ENCODE data around the gene CENPX.

Gene CENPX

GRCh38 chr17:82055023-82055964 lies 32.6 kb upstream of the CENPX start:
- no peak for DNase-seq (ENCODE audit: low spot score)

GRCh38 chr17:82054351-82055022 lies 31.8 kb upstream of the CENPX start:
- no peak for DNase-seq (ENCODE audit: low spot score)

GRCh38 chr17:82053556-82054263 lies 31.0 kb upstream of the CENPX start:
- DNase-seq (ENCODE audit: low spot score): no peak

- no peak for DNase-seq (ENCODE audit: low spot score)
Observed at GRCh38 chr17:82053130-82053529, 30.5 kb upstream of the CENPX start.

GRCh38 chr17:82052638-82053059 lies 30.0 kb upstream of the CENPX start:
- no peak for DNase-seq (ENCODE audit: low spot score)

GRCh38 chr17:82051776-82052637 lies 29.3 kb upstream of the CENPX start, which contains the start of the genes GPS1 and RFNG:
GPS1 (plus strand) TSS chr17:82051898; CDS start chr17:82051932, 34 bp downstream.
RFNG (minus strand) TSS chr17:82051811; CDS start chr17:82051766, 45 bp downstream.
- DNase-seq (ENCODE audit: low spot score): peak; percentile 74

- no peak for DNase-seq (ENCODE audit: low spot score)
Observed at GRCh38 chr17:82050761-82051641, 28.3 kb upstream of the CENPX start.

GRCh38 chr17:82050152-82050760 lies 27.6 kb upstream of the CENPX start:
- no peak for DNase-seq (ENCODE audit: low spot score)

- no peak for DNase-seq (ENCODE audit: low spot score)
Observed at GRCh38 chr17:82049521-82049971, 26.9 kb upstream of the CENPX start.

- DNase-seq (ENCODE audit: low spot score): no peak
Observed at GRCh38 chr17:82049106-82049505, 26.4 kb upstream of the CENPX start.

- no peak for DNase-seq (ENCODE audit: low spot score)
Observed at GRCh38 chr17:82048571-82048971, 25.9 kb upstream of the CENPX start.

GRCh38 chr17:82047914-82048570 lies 25.4 kb upstream of the CENPX start:
- no peak for DNase-seq (ENCODE audit: low spot score)

- no peak for DNase-seq (ENCODE audit: low spot score)
Observed at GRCh38 chr17:82047379-82047778, 24.7 kb upstream of the CENPX start.

GRCh38 chr17:82046903-82047302 lies 24.2 kb upstream of the CENPX start:
- DNase-seq (ENCODE audit: low spot score): no peak

- DNase-seq (ENCODE audit: low spot score): no peak
Observed at GRCh38 chr17:82045936-82046484, 23.3 kb upstream of the CENPX start.

GRCh38 chr17:82043507-82043906 lies 20.8 kb upstream of the CENPX start:
- no peak for DNase-seq (ENCODE audit: low spot score)

GRCh38 chr17:82042649-82043048 lies 20.0 kb upstream of the CENPX start:
- no peak for DNase-seq (ENCODE audit: low spot score)

- no peak for DNase-seq (ENCODE audit: low spot score)
Observed at GRCh38 chr17:82041144-82041814, 18.6 kb upstream of the CENPX start.

Data from CD4-positive, alpha-beta T cell treated with Interleukin-6 at 100 ng/mL for 8 hours (primary cell).